DND-41 (cell line): ENCODE data around the gene ADCY9.

Source experiments
- CTCF ChIP-seq: IDR thresholded peaks from 2 replicates; pipeline ENCODE4 v1.5.1; 2012; ENCODE audit warnings: borderline replicate concordance, low read length, moderate library complexity, mild to moderate bottlenecking; ENCODE audit not compliant: poor library complexity, severe bottlenecking; ENCODE audit errors: extremely low read depth
- EZH2 ChIP-seq: IDR thresholded peaks from 3 replicates; pipeline ENCODE4 v1.6.1; 2012; ENCODE audit warnings: borderline replicate concordance, low read depth, mild to moderate bottlenecking, moderate library complexity, low read length, inconsistent platforms; ENCODE audit not compliant: severe bottlenecking

- no peak for TF ChIP-seq EZH2
- no peak for TF ChIP-seq CTCF
These were observed 203.3 kb downstream of the ADCY9 start for GRCh38 chr16:3912897-3913296.
